GM19099 (cell line): Measurements from ENCODE around the gene RAET1L.

Experiments used
- POLR2A ChIP-seq: IDR thresholded peaks from 3 replicates; pipeline ENCODE4 v1.6.1; 2011; ENCODE audit warnings: low read depth; ENCODE audit not compliant: insufficient read length; ENCODE audit errors: extremely low read depth

Gene RAET1L

DNA sequence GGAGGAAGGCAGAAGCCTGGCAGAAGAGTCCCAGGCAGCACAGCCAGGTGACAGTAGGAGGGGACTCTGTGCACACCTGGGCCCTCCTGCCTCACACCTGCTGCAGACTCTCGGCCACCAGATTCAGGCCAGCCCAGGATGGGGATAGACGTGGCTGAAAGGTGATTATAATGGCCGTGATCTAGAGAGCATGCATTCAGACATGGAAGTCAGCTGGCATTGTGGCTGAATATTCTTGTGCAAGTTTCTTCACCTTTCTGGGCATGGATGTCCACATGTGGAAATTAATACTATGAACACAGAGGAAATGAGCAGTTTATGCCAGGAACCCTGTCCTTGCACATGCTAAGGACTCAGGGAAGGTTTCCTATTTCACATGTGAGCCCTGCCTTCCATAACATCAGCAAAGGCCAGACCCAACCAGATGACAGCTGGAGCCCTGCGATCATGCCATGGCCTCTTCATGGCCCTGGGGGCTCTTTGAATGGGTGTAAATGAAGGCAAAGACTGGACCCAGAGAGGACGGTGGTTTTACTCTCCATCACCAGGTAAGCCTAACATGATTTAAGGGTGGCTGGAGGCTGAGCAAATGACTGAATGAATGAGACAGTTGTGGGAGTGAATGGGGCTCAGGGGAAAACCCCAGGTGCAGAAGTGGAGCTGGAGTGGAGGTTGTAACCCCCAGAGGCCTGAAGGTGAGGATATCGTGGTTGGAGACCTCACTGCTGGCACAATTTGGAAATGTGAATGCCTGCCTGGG lies 2.7 kb upstream of the RAET1L start:
- no peak for TF ChIP-seq POLR2A

- no peak for TF ChIP-seq POLR2A
These were observed 1.9 kb upstream of the RAET1L start for GRCh38 chr6:150026976-150027805.

GRCh38 chr6:150024646-150025155 lies 631 bp downstream of the RAET1L start:
- no peak for TF ChIP-seq POLR2A

- no peak for TF ChIP-seq POLR2A
These were observed 6.3 kb downstream of the RAET1L start for GRCh38 chr6:150018846-150019580.

DNA sequence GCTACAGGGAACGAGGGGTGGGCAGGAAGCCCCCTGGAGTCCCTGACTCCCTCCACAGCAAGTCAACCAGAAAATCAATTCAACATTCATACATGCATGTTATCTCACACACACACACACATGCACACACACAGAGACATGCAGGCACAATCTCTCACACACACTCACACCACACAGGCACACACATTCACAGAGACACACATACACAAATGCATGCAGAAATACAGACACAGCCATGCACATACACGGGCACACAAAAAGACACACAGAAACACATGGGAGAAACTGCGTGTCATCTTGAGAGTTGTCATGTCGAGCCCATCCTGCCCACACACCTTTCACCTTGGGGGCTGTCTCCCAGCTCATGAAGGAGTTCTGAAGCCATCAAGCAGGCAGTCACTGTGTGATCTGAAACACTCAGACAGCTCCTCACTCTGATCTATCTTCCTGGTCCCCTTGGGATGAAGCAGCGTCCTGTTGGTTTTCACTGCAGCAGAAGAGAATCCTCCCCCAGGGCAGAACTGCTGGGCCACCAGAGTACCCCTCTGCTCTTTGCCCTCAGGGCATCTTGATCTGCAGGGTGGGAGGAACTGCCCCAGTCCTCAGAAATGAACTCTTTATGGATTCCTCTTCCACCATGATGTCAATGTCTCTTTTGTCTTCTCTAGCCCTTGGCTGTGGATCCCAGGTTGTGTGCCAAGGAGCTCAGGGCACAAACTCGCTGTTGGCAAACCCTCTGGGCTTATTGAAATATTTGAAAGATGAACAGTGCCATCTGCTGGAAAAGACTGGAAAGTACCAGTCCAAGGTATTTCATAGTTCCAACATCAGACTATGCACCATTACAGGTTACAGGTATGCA lies 8.8 kb downstream of the RAET1L start:
- TF ChIP-seq POLR2A: no peak

DNA sequence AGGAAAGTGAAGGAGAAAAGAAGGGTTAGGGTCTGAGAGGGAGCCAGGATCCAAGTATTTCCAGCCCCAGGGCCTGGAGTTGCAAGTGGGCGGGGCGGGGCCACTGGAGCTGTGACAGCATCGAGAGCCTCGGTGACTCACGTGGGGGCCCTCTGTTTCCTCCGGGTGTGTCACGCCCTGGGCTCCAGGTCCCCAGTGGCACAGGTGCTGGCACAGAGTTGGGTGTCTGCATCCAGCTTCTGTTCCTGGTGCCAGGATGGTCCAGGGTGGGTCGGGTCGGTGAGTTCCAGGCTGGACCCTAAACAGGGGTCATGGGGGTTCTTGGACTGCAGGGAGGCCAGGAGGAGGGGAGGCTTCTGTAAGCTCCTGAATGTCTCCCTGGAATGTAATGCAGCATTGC lies 16.7 kb downstream of the RAET1L start:
- no peak for TF ChIP-seq POLR2A

- TF ChIP-seq POLR2A: no peak
These were observed 18.3 kb downstream of the RAET1L start for GRCh38 chr6:150006961-150007464.

DNA sequence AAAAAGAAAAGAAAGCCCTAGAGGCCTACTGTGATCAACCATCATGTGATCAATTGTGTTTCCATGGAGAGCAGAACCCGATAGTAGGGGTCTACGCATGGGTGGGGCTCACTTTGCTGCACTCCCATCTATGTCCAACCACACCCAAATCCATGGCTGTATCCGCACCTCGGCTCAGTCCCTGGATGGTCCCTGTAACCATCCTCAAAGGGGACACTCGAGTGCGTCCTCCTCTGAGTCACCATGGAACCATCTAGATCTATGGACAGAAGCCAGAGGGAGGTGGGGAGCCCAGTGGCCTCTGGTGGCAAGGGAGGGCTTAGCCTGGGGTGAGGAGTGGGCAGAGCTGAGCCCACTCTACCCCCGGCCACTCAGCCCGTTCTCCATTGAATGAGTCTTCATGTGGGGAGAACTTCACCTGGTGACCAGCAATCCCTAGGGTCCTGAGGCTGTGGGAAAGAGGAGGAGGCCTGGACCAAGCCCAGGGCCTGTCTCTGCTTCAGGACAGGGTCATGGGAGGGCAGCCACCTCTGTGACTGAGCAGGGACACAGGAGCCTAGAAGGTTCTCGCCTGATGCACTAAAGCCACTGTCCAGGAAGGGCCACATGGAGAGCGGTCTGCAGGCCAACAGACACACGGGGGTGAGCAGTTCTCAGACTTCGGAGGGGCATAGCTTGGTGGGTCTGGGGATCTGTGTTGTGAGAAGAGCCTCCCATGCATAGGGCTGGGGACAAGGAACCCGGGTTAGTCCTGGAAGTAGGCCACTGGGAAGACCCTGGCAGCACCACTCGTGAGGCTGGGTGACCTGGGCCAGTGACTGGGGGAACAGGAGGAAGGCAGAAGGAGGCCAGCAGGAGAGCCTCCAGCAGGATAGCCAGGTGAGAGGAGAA lies 19.3 kb downstream of the RAET1L start:
- no peak for TF ChIP-seq POLR2A

GRCh38 chr6:150004783-150005717 lies 20.3 kb downstream of the RAET1L start:
- peak; percentile 26 for TF ChIP-seq POLR2A

DNA sequence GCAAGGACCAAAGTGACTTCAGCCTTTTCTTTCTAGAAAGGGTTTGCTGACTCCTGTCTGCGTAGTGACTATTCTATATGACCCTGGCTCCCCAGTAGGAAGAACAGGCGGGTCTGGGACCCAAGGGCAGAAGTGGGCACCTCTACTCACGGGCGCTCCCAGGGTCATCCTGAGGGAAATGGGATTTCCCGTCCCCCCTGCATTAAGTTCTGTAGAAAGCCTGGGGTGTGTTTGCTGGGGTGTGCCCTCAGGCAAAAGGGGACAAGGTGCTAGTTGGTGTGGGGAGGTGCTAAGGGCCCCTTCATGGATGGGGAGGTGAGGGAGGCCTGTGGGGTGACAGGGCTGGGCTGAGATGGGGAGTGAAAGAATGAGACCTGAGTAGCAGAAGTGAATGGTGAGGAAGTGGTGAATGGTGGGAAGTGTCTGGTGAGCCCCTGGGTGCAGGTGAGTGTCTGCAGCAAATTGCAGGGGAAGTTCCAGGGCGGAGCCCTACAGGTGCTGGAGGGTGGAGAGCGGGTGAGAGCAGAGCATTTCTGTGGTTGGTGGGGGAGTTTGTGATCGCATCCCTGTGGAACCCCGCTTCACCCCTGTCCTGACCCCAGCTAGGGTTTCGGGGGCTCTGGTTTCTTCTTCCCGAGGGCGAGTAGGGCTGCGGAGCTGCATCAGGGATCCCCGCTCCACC lies 21.1 kb downstream of the RAET1L start:
- no peak for TF ChIP-seq POLR2A

- TF ChIP-seq POLR2A: no peak
These were observed 22.6 kb downstream of the RAET1L start for GRCh38 chr6:150002710-150003109.

DNA sequence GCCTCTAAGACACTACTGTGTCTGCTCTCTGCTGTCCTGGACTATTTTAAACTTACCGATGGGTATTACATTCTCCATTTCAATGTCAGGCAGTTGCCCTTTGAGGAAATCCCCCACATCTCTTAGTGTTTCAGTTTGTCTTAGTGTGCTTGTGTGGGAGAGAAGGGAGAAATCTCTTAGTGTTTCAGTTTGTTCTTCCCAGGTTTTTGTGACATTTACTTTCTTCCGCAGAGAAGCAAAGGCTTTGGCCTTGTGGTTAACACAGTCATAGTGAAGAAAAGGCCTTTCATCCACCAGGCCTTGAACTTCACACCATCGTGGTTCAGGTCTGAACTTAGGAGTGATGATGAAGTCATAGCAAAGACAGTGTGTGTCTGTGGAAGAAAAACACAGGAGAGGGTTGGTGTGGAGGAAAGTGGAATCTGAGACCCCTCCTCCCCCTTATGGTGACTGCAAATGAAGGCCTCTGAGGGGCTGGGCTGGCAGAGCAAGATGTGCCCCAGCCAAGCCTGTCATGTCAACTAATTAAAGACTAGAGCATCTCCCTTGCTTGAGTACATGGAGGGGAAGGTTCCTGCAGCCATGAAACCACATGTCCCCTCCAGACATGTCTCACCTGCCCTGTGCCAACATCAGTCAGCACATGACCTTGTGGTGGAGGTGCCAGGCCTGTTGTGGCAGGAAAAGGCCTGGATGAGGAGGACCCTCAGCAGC lies 23.9 kb downstream of the RAET1L start:
- no peak for TF ChIP-seq POLR2A
